Measurements from ENCODE around the gene MYO7A. TPM values are rescaled to one million over a fixed set of nuclear protein-coding genes. Genes with fewer than 3 reads are reported as not detected.

Gene MYO7A
- total and polyA plus RNA-seq, 2 of the 8 experiments (the other 6 are each of a cell fraction or from before 2014, with no cell fraction given) = 1.5 to 1.9 TPM

DNA sequence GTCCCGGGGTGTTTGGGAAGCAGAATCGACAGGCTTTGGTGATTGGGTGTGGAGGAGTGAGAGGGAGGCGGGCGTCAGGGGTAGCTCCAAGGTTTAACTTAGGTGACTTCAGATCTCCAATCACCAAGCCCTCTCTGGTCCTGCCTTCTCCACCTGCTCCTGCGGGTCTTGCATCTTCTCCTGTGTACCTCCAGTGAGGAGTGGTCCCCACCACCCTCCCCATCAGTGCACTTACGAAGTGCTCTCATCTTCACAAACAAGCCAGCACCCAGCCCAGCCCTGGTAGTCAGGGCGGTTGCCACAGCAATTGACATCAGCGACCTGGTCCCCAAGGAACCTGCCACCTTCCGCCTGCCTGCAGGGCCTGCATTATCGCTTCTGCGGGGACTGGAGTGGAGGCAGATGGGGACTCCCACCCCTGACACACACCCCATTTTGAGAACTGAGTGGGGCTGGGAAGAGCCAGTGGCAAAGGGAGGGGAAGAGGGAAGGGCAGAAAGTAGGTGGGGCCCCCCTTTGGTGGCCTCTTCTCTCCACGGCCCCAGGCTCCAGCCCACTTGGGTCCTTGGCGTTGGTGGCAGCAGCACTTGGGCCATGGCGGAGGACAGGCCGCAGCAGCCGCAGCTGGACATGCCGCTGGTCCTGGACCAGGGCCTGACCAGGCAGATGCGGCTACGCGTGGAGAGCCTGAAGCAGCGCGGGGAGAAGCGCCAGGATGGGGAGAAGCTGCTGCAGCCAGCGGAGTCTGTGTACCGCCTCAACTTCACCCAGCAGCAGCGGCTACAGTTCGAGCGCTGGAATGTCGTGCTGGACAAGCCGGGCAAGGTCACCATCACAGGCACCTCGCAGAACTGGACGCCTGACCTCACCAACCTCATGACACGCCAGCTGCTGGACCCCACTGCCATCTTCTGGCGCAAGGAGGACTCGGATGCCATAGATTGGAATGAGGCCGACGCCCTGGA lies 25.5 kb upstream of the MYO7A start, which contains the start of gene OMP (continued):
- TF ChIP-seq, protein P1, sequence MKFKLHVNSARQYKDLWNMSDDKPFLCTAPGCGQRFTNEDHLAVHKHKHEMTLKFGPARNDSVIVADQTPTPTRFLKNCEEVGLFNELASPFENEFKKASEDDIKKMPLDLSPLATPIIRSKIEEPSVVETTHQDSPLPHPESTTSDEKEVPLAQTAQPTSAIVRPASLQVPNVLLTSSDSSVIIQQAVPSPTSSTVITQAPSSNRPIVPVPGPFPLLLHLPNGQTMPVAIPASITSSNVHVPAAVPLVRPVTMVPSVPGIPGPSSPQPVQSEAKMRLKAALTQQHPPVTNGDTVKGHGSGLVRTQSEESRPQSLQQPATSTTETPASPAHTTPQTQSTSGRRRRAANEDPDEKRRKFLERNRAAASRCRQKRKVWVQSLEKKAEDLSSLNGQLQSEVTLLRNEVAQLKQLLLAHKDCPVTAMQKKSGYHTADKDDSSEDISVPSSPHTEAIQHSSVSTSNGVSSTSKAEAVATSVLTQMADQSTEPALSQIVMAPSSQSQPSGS (IDR thresholded peaks at IDR 0.05; ENCODE audit: low read length) = no peak
- TF ChIP-seq CHD1 (IDR thresholded peaks at IDR 0.05; ENCODE audit: low read depth, low read length) (no peak), SP4 (IDR thresholded peaks at IDR 0.05; ENCODE audit: low read length) (no peak), KDM1A (IDR thresholded peaks at IDR 0.05; ENCODE audit: borderline replicate concordance, low read length) (no peak), YY1 (IDR thresholded peaks at IDR 0.05; ENCODE audit: low read depth, low read length) (no peak), POLR2AphosphoS5 (IDR thresholded peaks at IDR 0.05; ENCODE audit: low read depth, low read length) (no peak), RBBP5 (IDR thresholded peaks at IDR 0.05; ENCODE audit: borderline replicate concordance, low read depth, low read length) (no peak), CBX8 (IDR thresholded peaks at IDR 0.05; ENCODE audit: borderline replicate concordance, low read depth, low read length) (no peak), CTBP2 (IDR thresholded peaks at IDR 0.05; ENCODE audit: borderline replicate concordance, insufficient read depth, insufficient read length, low read length) (no peak), GABPA (IDR thresholded peaks at IDR 0.05; ENCODE audit: borderline replicate concordance, insufficient read depth, low read length) (no peak), JUN (IDR thresholded peaks at IDR 0.05; ENCODE audit: low read depth, low read length) (no peak), GTF2F1 (IDR thresholded peaks at IDR 0.05; ENCODE audit: borderline replicate concordance, low read depth, low read length) (no peak)
